ENCODE measurements around the gene AMN1.
"Not testable (repeated sequence)": the region's sequence is repeated elsewhere in the genome, so short reads cannot be mapped to it uniquely, and the experiment has no call there.

The AMN1 gene

DNA sequence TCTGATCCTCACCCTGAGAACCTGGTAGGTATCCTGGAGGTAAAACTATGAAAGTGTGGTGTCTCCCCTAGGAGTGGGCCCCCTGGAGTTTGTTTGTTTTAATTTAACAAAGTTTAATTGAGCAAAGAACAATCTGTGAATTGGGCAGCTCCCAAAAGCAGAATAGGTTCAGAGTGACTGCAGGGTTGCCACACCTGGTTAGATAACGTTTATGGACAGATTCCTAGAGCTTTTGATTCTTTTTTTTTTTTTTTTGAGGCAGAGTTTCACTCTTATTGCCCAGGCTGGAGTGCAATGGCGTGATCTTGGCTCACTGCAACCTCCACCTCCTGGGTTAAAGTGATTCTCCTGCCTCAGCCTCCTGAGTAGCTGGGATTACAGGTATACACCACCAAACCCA lies 59.2 kb downstream of the AMN1 start:
- DNase-seq: not testable (repeated sequence)

GRCh38 chr12:31669020-31669419 lies 59.8 kb downstream of the AMN1 start:
- no peak for DNase-seq

GRCh38 chr12:31664038-31664437 lies 64.8 kb downstream of the AMN1 start:
- no peak for DNase-seq

DNA sequence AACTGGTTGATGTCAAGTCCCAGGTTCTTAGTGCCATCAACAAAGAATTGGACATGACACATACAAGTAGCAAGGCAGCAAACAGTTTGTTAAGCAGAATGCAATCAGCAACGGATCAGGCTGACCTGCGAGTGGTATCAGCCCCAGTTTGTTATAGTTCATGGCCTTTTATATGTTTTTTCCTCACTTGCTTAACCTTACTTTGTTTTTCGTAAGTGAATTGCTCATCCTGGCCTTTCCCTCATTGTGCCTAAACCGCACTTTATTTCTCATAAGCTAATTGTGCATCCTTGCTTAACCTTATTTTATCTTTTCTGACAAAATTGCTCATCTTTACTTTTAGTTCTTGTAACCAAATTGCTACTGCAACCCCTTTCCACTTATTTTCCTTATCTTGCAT lies 65.2 kb downstream of the AMN1 start:
- DNase-seq: no peak

GRCh38 chr12:31662176-31662849 lies 66.5 kb downstream of the AMN1 start:
- DNase-seq: no peak

- DNase-seq: peak; percentile 90
Measured at GRCh38 chr12:31659087-31659942, 69.5 kb downstream of the AMN1 start, which contains the start of gene ETFBKMT. Gene ETFBKMT, plus strand, starts transcription at chr12:31659688. Its CDS starts 2,266 bp downstream, at chr12:31661954.

DNA sequence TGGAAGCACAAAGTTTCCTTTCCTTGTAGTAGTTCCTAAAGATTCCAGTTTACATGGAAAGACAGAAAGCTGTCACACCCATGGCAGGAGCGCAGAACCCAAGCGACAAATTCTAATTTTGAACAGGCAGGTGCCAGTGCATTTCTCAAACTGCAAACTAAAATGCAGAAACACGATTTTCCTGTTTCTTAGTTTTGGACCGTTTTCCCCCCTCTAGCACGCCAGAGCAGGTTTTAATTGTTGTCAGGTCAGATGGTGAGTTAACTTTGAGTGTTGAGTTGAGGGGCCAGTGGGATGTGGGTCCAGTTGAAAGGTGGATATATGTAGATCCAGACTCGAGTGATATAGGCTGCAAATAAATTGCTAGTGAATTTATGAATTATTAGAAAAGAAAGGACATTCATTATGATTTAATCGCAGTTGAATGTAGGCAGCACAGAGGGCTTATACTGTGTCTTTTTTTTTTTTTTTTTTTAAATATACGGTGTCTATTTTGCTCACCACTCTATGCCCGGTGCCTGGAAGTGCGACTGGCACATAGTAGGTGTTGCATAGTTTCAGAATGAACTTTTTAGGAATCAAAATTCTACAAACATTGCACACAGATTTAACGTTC lies 70.2 kb downstream of the AMN1 start:
- DNase-seq: no peak

DNA sequence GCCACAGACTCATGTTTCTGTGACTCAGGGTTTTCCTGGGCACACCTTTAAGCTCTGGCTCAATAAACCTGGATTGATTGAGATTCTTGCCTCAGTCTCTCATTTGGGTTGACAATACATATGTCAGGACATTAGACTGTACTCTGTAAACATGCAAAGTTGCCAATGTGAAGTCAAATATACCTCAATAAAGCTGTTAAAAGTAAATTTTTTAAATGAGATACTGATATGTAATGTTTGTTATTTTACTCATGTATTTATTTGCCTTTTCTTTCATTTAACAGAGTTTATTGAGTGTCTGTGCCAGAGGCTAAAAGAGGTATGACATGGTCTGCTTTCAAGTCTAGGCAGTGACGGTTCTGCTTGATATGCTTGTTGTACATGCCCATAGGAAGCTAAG lies 73.0 kb downstream of the AMN1 start:
- no peak for DNase-seq

GRCh38 chr12:31655208-31655607 lies 73.6 kb downstream of the AMN1 start:
- DNase-seq: no peak

- no peak for DNase-seq
Measured at GRCh38 chr12:31651893-31652521, 76.8 kb downstream of the AMN1 start.

- DNase-seq: no peak
Measured at GRCh38 chr12:31650918-31651317, 77.9 kb downstream of the AMN1 start.

DNA sequence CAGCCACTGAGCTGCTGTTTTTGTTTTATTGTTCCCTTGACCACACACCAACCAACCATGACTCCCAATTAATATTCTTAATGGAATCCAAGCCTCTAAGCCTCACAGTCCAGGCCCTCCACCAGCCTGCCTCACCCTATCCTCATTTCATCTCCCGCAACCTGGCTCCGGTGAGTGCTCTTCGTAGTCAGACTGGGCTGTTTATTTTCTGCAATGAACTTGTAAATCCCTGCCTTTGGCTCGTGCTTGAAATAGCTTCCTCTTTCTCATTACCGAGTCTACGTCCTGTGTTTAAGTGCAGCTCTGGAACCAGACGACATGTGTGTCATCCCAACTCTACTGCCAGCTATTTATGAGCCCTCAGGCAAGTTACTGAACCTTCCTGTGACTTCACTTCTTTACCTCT lies 81.7 kb downstream of the AMN1 start:
- DNase-seq: no peak

GRCh38 chr12:31645924-31646323 lies 82.9 kb downstream of the AMN1 start:
- no peak for DNase-seq

GRCh38 chr12:31644536-31644935 lies 84.3 kb downstream of the AMN1 start:
- DNase-seq: no peak

- DNase-seq: no peak
Measured at GRCh38 chr12:31641509-31642090, 87.2 kb downstream of the AMN1 start.

DNA sequence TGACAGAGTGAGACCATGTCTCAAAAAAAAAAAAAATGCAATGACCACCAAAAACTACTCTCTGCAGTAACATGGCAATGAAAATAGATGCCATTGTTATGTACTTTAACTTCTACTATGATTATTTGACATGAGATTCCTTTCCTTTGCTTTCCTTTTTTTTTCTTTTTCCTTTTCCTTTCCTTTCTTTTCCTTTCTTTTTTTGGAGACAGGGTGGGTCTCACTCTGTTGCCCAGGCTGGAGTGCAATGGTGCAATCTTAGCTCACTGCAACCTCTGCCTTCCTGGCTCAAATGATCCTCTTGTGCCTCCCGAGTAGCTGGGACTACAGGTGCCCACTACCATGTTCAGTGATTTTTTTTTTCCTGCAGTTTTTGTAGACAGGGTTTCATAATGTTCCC lies 94.2 kb downstream of the AMN1 start:
- DNase-seq: no peak

GRCh38 chr12:31633464-31633863 lies 95.4 kb downstream of the AMN1 start:
- DNase-seq: no peak

GRCh38 chr12:31631809-31632208 lies 97.0 kb downstream of the AMN1 start:
- DNase-seq: no peak

GRCh38 chr12:31631023-31631724 lies 97.6 kb downstream of the AMN1 start:
- DNase-seq: no peak

DNA sequence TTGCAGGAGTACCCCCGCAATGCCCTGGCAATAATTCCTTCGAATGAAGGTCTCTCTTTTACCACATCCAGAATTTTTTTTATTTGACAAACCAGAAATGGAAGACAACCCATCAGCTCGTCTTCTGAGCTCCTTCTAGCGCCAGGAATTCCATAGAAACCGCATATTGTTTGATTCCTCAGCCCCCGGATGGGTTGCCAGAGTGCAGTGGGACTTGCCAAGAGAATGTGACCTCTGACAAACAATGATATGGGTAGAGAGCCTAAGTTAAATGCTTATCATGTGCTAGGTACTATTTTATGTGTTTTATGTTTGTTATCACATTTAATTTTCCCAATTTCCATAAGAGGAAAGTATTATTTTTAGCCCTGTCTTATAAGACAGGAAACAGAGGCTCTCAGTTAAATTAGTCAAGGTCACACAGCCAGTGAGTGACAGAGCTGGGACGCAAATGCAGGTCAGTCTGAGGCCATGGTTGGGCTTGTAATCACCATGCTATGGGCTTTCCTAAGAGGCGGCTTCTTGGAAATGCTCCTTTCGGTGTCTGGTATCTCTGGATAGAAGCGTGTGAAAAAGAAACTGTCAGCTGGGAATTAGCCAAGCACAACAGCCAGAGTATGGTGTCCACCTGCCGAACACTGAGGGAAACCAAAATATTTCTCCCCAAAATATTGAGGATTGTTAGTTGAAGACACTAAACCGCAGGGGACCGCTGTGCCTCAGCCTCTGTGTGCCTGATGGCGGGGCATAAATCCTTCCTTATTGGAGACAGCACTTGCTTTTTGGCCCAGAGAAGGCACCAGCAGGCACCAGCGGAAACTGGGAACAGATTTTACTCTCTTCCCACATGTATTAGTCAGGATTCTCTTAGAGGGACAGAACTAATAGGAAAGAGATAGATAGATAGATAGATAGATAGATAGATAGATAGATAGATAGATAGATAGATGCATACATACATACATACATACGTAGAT lies 98.8 kb downstream of the AMN1 start:
- DNase-seq: no peak

DNA sequence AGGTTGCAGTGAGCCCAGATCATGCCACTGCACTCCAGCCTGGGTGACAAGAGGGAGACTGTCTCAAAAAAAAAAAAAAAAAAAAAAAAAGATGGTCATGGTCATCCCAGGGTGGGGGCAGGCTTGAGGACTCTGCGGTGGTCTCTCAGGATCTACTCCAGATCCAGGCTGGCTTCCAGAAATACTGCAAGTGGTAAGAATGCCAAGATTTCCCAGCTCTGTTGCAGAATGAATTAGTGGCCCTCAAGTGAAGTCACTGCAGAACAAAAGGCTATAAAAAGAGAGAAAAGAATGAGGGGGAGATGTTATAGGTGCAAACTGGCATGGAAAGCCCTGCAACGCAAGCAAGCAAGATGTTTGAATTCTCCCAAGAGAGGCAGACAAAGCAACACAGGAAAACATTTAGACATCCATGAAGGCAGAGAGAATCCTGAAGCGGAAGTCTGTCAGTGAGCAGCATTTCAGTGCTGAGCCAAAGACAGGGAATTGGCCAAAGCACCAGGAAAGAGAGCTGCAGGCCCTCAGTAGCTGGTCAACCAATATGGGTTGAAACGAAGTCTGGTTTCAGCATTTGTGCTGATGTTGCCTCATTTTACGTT lies 101.3 kb downstream of the AMN1 start:
- no peak for DNase-seq

All from activated CD4-positive, alpha-beta T cell treated with anti-CD3 and anti-CD28 coated beads for 1 hour (primary cell).